GM19240 (cell line): ENCODE data around the gene DARS1.
"Not testable (repeated sequence)": the region's sequence is repeated elsewhere in the genome, so short reads cannot be mapped to it uniquely, and the experiment has no call there.

ENCODE experiments used
- DNase-seq: peaks from one replicate; pipeline ENCODE4 v3.0.0; 2011; ENCODE audit warnings: low spot score; ENCODE audit not compliant: insufficient read length

The DARS1 gene

GRCh38 chr2:135985826-135986393, 484 bp upstream of the DARS1 start:
- no peak for DNase-seq

- no peak for DNase-seq
Measured at GRCh38 chr2:135984199-135985017, 1.0 kb downstream of the DARS1 start.

- DNase-seq, result no peak
Measured at GRCh38 chr2:135980434-135981079, 4.9 kb downstream of the DARS1 start.

- no peak for DNase-seq
Measured at GRCh38 chr2:135975702-135976101, 9.7 kb downstream of the DARS1 start.

GRCh38 chr2:135974036-135974435, 11.4 kb downstream of the DARS1 start:
- no peak for DNase-seq

- DNase-seq, result no peak
Measured at GRCh38 chr2:135969655-135970387, 15.6 kb downstream of the DARS1 start.

- no peak for DNase-seq
Measured at GRCh38 chr2:135965756-135966155, 19.7 kb downstream of the DARS1 start.

GRCh38 chr2:135964404-135964803, 21.0 kb downstream of the DARS1 start:
- not testable (repeated sequence) for DNase-seq

- no peak for DNase-seq
Measured at GRCh38 chr2:135963841-135964240, 21.6 kb downstream of the DARS1 start.

GRCh38 chr2:135962366-135963123, 22.9 kb downstream of the DARS1 start:
- no peak for DNase-seq

- no peak for DNase-seq
Measured at GRCh38 chr2:135960656-135961551, 24.5 kb downstream of the DARS1 start.

GRCh38 chr2:135960150-135960549, 25.3 kb downstream of the DARS1 start:
- DNase-seq, result no peak

- not testable (repeated sequence) for DNase-seq
Measured at GRCh38 chr2:135958927-135959326, 26.5 kb downstream of the DARS1 start.

- no peak for DNase-seq
Measured at GRCh38 chr2:135954020-135954601, 31.3 kb downstream of the DARS1 start.

GRCh38 chr2:135952891-135953290, 32.5 kb downstream of the DARS1 start:
- DNase-seq, result no peak

GRCh38 chr2:135951041-135951583, 34.3 kb downstream of the DARS1 start:
- no peak for DNase-seq

GRCh38 chr2:135949451-135950234, 35.8 kb downstream of the DARS1 start:
- no peak for DNase-seq

GRCh38 chr2:135948642-135949355, 36.6 kb downstream of the DARS1 start:
- DNase-seq, result no peak
